GM21515 (cell line): ENCODE data around the gene CYP11A1.

Experiments
- ATAC-seq: cut with Tn5 transposase; IDR thresholded peaks from one replicate; pipeline ENCODE4 v1.9.1; 2021; ENCODE audit not compliant: unreplicated experiment

CYP11A1 gene

DNA sequence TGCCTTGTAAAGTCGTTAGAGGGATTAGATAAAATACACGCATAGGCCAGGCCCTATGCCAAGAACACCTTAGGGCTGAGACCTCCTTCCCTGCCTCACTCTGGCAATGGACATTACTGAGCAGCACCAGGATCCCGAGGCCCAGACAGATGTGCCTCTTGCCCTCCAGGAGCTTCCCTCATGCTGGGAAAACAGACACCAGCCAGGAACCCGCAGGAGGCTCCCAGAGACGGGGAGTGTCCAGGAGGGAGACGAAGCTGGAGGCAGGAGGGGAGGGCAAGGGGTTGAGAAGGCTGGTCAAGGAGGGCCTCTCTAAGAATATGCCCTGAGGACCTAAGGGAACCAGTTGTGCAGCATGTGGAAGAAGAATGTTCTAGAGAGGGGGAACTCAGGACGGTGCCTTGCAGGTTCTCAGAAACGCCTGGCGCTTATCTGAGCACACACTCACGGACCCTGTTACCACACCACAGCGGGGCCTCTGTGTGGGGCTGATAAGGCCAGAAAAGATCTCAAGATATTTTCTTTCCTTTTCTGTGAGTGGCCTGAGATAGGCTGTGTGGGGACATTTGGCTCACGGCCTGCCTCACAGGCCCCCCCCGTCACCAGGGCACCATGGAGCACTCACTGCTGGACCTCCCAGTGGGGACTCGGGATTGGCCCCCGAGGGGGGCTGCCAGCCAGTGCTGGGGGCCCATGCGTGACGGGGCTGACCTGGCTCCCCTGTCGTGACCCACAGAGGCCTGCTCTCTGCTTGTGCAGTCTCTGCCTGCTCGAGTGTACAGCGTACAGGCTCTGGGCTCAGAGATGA is 22.0 kb upstream of the CYP11A1 start:
- no peak for ATAC-seq

DNA sequence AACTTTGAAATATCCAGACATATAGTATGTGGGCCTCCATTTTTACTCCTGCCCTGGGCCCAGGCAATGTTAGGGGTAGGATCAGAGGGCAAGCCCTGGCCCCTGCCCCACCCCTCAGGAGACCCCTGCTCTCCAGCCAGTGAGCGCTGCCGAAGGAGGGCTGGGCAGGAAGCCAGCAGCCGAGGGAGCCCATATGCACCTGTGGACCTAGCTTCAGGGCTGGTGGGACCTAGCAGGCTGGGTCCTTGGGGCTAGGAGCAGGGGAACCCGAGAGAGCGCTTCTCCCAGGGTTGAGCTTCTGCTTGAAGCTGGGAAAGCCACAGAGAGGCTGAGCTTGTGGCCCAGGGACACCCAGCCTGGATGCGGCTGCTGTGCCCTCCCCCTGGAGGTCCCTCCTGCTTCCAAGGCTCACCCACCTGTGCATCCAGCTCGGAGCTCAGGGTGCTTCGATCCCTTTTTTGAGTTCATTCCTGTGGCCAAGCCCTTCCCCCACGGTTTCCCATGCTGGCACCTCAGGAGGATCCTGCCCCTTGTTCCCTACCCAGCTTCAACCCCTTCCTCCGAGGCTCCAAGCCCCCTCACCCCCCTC is 21.0 kb upstream of the CYP11A1 start:
- ATAC-seq, result no peak

DNA sequence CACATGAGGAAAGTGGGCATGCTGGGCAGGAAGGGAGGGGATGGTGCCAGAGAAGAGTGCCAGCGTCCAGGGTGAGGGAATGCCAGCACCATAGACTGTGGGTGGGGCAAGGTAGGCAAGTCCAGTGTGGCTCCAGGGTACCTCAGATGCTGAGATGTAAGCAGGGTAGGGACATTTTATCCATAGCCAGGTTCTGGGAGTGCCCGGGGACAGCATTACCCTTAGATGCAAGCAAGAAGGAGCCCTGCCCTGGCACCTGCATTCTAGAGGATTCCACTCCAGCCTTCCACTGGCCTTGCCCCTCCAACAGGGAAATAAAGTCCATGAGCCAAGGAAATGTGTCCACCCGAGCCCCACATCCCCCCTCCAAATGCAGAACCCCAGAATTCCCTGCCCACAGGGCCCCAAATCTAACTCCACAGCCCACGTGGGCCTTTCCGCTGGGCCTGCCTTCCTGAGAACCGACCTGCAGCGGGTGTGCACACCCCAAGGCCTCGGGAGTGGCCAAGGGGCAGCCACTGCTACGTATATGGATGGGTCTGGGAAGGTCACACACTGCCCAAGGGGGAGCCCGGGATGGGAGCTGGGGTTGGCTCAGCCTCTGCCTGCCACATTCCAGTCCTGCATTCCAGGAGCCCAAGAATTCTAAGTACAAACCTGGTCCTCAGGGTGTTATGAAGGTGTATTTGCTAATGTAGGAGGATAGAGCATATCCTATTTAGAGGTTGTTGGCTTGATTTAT is 20.3 kb upstream of the CYP11A1 start:
- no peak for ATAC-seq

DNA sequence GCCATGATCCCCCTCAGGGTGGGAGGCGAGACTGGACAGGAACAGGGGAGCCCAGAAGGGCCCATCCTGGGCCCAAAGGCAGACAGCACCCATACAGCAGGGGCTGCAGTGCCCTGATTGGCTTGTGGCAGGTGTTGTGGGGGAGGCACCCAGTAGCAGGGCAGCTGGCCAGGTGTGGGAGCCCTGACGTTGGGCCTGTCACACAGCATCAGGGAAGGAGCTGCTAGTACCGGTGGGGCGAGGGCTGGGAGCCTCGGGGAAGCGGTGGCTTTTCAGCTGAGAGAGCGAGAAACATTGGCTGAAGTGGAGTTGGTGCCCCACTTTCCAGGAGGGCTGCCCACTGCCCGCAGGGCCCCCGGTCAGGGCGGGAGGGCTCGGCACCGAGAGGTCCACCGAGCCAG is 19.7 kb upstream of the CYP11A1 start:
- ATAC-seq, result no peak

DNA sequence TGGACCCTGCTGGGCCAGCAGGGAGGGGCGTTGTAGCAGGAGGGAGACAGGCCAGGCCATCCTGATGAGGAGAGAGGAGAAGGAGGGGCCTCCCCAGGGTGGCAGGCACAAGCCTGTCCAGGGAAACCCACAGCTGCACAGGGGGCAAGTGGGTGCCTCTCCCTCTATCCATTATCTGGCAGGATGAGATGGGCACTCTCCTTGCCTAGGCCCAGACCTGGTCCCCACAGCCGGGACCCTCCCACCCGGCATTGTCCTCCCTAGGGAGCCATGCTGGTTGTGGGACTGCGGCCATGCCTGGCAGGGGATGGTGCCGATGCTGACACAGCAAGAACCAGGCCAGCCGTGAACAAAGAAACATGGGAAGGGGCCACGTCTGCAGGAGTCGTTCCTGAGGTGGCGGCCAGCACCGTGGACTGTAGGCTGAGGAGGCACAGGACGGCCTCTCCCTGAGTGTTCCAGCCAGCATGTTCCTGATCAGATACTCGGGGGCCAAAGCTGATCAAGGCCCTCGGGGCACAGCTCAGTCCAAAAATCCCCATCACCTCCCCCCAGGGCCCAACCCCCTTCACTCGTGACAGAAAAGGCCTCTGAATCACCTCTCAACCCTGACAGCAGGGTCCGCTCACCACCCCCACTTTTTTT is 19.2 kb upstream of the CYP11A1 start:
- no peak for ATAC-seq

DNA sequence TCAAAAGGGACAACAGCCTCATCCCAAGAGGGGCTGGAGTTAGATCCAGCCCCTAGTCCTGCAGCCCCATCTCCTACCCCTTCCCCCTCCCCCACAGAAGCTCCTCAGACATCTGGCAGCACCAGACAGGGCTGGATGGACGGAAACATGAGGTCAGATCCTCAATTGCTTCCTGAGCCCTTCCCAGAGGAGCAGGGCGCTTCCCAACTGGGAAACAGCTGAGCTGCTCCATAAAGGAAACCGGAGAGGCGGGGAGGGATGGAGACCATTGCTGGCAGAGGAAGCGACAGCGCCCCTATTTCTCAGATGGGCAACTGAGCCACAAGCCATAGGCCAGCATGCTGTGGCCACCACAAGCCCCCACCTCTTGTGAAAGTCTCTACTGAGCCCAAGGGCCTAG is 18.3 kb upstream of the CYP11A1 start:
- ATAC-seq, result no peak

DNA sequence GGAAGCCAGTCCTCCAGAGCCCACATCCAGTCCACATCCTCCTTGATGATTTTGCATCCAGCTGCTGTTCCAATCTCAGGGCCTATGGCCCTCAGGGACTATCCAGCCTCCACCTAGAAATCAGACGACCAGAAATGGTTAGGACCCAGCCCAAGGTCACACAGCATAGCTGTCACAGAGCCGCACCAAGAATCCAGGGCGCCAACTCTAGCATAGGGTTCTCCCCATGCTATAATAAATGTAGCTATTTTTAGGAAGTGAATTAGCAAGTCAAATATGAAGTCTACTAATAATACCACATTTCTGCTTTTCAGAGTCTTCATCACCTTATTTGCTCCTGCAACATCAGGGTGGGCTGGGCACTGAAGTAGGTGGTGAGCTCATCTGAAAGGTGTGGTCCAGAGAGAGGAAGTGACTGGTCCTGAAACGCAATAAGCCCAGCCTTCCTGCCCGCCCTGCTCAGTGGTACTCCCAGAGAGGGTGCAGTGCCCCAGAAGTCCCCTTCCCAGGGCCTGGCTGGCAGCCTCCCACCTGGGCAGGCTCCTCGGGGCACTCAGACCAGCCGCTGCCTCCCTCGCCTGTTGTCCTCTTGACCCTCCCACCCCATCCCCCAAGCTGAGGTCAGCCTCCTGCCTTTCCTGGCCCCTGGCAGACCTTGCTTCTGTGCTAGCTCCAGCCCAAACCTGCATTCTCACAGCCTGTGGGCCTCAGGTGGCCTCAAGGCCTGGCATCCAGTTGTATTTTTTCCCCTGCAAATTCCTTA is 17.6 kb upstream of the CYP11A1 start:
- ATAC-seq, result peak; percentile 56

DNA sequence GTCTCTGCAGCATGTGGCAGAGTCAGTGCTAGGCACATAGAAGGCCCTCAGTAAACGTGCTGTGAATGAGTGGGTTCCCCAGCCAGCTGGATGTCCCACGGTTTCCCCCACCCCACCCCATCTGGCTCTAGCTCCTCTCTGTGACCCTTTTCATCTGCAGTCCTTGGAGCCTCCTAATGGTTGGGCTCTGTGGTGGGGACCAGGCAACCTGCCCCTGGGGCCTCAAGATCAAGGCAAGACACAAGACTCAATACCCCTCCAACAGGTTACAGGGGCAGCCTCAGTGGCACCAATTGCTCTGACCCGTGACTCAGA is 17.1 kb upstream of the CYP11A1 start:
- no peak for ATAC-seq

DNA sequence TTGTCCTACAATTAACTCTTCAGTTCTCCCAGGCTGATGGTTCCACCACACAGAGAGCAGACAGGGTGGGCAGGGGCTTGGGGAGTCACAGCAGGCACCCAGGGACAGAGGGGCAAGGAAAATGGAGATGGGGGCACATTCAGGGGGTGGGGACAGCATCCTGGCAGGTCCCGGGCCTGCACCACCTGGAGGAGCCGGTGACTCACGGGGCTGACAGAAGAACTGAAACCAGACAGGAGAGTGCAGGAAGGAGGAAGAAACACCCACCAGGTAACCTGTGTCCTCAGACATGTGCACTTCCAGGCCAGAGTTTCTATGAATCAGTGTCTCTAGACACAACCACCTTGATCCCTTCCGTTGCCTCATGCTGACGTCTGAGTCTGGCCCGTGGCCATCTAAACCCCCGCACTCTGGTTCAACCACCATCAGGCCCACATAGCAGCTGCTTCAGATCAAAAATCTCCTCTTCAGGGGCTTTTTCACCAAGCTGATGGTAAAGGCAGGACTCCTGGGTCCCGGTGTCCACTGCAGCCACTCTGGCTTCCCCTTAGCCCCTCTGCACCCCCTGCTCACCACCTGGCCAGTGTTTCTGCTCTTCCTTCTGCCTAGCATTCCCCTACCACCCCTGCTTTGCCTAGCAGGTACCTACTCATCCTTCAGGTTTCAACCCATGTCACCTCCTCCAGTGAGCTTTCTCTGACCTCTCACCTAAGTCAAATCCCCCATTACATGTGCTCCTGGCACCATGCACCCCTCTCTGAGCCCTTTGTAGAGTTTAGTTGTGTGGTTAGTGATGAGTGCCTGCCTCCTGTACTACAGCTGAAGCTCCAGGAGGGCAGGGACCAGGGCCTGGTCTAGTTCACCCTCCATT is 16.5 kb upstream of the CYP11A1 start:
- peak; percentile 46 for ATAC-seq

DNA sequence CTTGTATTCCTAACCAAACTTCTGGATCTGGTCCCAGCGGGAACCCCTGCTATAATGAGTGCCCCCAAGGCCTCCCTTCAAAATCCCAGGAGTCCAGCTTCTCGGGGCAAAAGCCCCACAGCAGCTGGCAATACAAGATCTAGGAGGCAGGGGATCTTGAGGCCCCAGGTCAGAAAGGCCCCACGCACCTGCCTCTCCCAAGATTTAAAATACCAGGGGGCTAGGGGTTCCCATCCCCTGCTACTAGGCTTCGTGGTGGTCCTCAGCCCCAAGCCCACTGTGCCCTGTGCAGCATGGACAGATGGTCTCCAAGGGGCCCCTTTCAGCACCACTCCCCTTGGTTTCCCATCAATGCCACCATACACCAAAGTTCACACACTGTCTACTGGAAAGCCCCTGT is 15.8 kb upstream of the CYP11A1 start:
- ATAC-seq, result no peak

DNA sequence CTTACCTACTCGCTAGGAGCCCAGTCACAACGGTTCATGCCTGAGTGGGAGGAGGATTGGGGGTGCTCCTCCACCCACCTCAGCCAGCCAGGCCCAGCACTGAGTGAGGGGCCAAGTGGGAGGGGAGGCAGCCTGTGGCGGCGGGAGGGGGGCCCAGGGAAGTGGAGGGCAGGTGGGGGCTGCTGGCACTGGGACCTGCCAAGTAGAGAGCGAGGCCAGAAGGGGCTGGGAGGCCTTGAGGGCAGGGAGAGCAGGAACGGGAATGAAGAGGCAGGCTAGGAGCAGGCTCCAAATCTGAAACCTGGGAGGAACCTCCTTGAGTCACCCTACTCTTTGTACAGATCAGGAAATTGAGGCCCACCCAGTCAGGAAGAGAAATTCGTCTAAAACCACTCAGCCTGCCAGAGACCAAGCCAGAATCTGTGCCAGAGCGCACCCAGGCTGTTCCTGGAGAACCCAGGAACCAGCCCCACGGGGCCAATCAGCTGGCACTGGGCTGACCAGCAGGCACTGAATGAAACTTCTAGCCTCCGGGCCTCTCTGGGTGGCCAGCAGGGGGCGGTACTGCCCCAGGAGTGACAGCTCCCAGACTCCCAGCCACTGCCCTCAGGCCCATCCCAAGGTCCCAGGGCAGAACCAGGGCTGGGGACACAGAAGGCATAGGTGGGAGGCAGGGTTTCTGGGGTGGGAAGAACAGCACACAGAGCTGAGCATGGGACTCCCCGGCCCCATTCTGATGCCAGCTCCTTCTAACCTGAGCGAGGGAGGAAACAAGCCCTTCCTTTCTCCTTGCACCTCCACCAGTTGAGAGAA is 14.8 kb upstream of the CYP11A1 start:
- no peak for ATAC-seq

DNA sequence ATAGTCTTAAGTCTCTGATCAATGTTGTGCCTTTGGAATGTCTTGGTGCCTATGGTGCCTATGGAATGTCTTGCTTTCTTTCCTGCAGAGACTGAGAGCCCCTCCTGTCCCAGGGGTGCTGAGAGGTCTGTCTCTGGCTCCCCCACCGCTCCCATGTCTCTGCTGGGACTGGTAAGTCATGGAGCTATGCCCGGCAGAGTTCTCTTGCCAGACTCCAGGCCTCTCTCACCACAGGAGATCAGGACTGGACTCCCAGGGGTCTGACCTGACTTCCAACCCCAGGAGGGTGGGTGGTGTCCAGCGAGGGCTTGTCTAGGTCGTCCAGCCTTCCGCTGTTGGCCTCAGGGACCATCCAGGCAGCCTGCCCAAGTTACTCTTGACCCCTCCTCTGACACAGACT is 14.0 kb upstream of the CYP11A1 start:
- no peak for ATAC-seq

DNA sequence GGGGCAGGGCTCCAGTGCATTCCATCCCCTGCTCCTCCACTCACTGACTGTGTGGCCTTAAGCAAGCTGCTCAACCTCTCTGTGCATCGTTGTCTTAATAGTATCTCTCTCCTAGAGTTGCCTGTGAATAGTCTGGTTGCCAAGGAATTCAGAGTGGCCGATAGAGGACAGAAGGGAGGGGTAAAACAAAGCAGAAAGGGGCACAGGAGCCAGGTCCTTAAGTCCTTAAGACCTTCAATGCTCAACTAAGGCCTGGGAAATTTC is 13.7 kb upstream of the CYP11A1 start:
- ATAC-seq, result no peak

DNA sequence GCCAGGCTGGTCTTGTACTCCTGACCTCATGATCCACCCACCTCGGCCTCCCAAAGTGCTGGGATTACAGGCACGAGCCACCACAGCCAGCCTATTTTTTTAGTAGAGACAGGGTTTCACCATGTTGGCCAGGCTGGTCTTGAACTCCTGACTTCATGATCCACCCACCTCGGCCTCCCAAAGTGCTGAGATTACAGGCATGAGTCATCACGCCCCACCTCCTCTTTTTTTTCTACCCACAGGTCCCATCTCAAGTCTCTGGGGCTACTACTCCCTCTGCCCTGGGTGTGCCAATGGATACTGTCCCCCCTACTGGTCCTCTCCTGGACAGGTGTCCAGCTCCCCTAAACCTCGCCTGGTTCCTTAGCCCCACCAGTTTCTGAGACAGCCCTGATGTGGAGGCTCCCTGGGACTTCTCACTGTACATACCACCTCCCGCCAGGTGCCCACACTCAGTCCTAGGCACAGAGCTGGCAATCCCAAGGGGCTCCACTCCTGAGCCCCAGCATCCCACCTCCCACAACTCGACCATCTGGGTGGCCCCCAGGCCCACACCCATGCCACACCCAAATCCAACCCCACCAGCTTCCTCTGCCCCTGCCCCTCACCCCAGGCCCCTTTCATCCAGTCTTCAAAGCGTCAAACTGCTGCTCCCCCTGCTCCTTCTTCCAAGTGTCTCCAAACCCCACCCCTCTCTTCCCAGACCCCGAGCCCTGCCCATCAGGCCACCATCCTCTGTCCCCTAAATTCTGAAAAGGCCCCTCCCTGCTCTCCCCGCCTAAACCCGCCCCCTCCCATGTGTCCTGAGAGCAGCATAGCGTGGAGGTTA is 13.1 kb upstream of the CYP11A1 start:
- no peak for ATAC-seq

DNA sequence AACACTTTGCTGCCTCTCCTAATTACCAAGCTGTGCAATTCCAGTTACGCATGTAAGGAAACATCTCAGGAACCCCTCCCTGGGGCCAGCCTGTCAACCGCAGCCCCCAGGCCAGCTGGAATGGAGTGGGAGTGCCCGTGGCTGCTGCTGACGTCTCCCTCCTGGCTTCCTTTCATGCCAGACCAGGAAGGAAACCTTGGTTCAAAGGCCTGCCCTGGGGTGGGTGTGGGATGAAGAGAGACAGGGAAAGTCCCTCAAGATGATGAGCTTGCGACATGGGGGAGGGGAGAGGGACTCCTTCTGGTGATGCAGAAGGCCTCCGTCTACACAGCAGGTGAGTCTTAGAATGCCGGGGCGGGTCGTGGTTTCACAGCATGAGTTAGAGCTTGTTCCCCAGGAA is 11.4 kb upstream of the CYP11A1 start:
- ATAC-seq, result no peak

DNA sequence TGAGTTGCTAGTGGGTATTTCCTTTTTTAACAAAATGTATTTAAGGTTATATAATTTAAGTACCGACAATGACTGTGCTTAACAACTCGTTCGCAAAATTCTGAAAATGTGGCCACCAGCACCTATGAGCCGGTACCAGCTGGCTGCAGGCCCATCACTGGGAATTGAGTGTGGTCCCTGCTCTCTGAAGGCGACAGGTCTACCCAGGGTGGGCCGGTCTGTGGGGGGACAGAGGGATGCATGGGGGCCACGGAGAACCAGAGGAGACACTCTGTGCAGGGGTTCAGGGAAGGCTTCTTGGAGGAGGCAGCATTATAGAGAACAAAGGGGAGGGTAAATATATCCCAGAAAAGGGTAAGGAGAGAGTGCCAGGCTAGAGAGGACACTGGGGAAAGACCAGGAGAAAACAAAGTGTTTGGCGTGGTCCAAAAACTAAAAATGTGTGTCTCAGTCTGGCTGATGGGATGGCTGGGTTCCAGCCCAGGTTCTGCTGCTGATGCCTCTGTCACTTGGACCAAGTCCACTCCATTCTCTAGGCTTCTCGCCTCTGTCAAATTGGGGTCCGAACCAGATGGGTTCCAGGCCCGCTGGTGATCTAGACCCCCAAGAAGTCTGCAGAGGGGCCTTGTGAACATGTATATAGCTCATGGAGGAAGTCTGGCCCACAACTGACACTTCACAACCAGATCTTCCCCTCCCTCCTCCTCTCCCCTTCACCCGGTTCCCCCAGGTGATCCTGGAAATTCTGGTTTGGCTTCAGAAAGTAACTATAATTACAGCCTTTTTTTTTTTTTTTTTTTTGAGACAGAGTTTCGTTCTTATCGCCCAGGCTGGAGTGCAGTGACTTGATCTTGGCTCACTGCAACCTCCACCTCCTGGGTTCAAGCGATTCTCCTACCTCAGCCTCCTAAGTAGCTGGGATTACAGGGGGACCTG is 10.7 kb upstream of the CYP11A1 start:
- ATAC-seq, result no peak

DNA sequence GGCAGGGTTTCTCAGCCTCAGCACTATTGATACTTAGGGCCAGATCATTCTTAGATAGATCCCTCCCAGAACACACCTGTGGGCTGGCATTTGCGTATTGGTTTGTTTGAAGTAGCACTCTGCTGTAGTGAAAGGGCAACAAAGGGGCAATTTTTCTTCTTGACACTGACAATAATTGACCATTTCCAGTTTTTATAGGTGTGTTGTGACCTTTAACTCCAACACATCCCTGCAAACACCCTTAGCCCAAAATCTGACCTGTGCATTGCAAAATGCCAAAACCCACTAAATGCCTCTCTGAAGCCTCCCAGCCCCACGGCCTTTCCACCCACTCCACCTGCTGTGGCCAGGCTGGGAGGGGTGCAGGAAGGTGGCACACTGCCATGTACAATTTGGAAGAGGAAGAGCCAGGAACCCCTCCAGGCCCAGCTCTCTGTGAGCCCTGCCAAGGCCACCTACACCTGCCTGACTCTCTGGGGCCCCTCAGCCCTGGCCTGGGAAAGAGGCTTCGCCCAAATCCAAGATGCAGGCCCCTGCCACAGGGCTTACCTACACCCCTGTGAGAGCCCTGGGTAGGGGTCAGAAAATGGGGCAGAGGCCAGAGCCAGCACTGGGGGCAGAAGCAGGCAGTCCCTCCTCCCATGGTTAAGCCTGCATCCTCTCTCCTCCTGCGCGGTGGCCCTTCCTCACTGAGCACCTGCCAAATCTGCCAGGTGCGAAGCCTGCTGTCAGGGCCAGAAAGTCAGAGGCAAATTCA is 9.6 kb upstream of the CYP11A1 start:
- ATAC-seq, result no peak
